Osteocyte (in vitro differentiated cells): ENCODE data around the gene HDGFL3. TPM values are rescaled to one million over a fixed set of nuclear protein-coding genes. Genes with fewer than 3 reads are reported as not detected.
A peak's percentile ranks its signal among the peaks of the same experiment; 100 is the strongest.

Experiments used
- DNase-seq: peaks from one replicate; pipeline ENCODE4 v3.0.0; 2021; ENCODE audit warnings: mixed read lengths; ENCODE audit not compliant: unreplicated experiment; ENCODE audit errors: extremely low spot score
- H3K27ac Mint-ChIP-seq: one replicate; pipeline ENCODE4 v1.8.0; 2021; ENCODE audit warnings: mild to moderate bottlenecking, mixed read lengths; ENCODE audit not compliant: unreplicated experiment
- H3K27me3 Mint-ChIP-seq: one replicate; pipeline ENCODE4 v1.8.0; 2021; ENCODE audit warnings: mixed read lengths; ENCODE audit not compliant: unreplicated experiment
- H3K36me3 Mint-ChIP-seq: one replicate; pipeline ENCODE4 v1.8.0; 2021; ENCODE audit warnings: mixed read lengths; ENCODE audit not compliant: unreplicated experiment
- H3K4me1 Mint-ChIP-seq: one replicate; pipeline ENCODE4 v1.8.0; 2021; ENCODE audit warnings: mixed read lengths; ENCODE audit not compliant: unreplicated experiment
- H3K4me3 Mint-ChIP-seq: one replicate; pipeline ENCODE4 v1.8.0; 2021; ENCODE audit warnings: mild to moderate bottlenecking, moderate library complexity, mixed read lengths; ENCODE audit not compliant: unreplicated experiment
- H3K9me3 Mint-ChIP-seq: one replicate; pipeline ENCODE4 v1.8.0; 2021; ENCODE audit warnings: mixed read lengths; ENCODE audit not compliant: unreplicated experiment
- CTCF ChIP-seq: fragments of 200-600 bp; sonication (generic); IDR thresholded peaks from 2 replicates; pipeline ENCODE4 v1.5.0; 2021; ENCODE audit warnings: antibody characterized with exemption, mild to moderate bottlenecking, moderate library complexity
- total RNA-seq: library from RNA; stranded (reverse); gene quantifications from 2 replicates; pipeline ENCODE4 v1.2.1, GENCODE V29; 2021

The HDGFL3 gene
- total RNA-seq, 1 donor from 2014 or later, result 93.6 TPM

GRCh38 chr15:83105440-83105839, 102.2 kb downstream of the HDGFL3 start:
- H3K27ac Mint-ChIP-seq, result peak overlapping the region; percentile 31
- DNase-seq, result no peak
- H3K4me3 Mint-ChIP-seq, result no peak overlapping the region
- H3K27me3 Mint-ChIP-seq, result peaks cover 22% of the 10 kb centered on the region
- H3K9me3 Mint-ChIP-seq, result no peaks in the 10 kb centered on the region
- no peaks in the 10 kb centered on the region for H3K36me3 Mint-ChIP-seq
- peaks cover 26% of the 10 kb centered on the region for H3K4me1 Mint-ChIP-seq
- TF ChIP-seq CTCF, result no peak

- no peak for TF ChIP-seq CTCF
- no peak overlapping the region for H3K27ac Mint-ChIP-seq
- peaks cover 35% of the 10 kb centered on the region for H3K27me3 Mint-ChIP-seq
- peaks cover 18% of the 10 kb centered on the region for H3K4me1 Mint-ChIP-seq
- no peak overlapping the region for H3K4me3 Mint-ChIP-seq
- DNase-seq, result no peak
- H3K36me3 Mint-ChIP-seq, result no peaks in the 10 kb centered on the region
- H3K9me3 Mint-ChIP-seq, result no peaks in the 10 kb centered on the region
Measured at GRCh38 chr15:83104141-83104540, 103.5 kb downstream of the HDGFL3 start.

GRCh38 chr15:83102346-83102745, 105.3 kb downstream of the HDGFL3 start:
- Mint-ChIP-seq H3K27me3 (peaks cover 53% of the 10 kb centered on the region), H3K4me1 (peaks cover 6% of the 10 kb centered on the region), H3K36me3 (no peaks in the 10 kb centered on the region), H3K4me3 (no peak overlapping the region), H3K27ac (no peak overlapping the region), H3K9me3 (peaks cover 3% of the 10 kb centered on the region)
- DNase-seq, result no peak
- TF ChIP-seq CTCF, result no peak

GRCh38 chr15:83100097-83100646, 107.5 kb downstream of the HDGFL3 start:
- DNase-seq, result peak; percentile 15
- H3K4me1 Mint-ChIP-seq, result no peaks in the 10 kb centered on the region
- H3K4me3 Mint-ChIP-seq, result no peak overlapping the region
- no peak for TF ChIP-seq CTCF
- no peak overlapping the region for H3K27ac Mint-ChIP-seq
- peaks cover 68% of the 10 kb centered on the region for H3K27me3 Mint-ChIP-seq
- H3K9me3 Mint-ChIP-seq, result peaks cover 10% of the 10 kb centered on the region
- no peaks in the 10 kb centered on the region for H3K36me3 Mint-ChIP-seq

DNA sequence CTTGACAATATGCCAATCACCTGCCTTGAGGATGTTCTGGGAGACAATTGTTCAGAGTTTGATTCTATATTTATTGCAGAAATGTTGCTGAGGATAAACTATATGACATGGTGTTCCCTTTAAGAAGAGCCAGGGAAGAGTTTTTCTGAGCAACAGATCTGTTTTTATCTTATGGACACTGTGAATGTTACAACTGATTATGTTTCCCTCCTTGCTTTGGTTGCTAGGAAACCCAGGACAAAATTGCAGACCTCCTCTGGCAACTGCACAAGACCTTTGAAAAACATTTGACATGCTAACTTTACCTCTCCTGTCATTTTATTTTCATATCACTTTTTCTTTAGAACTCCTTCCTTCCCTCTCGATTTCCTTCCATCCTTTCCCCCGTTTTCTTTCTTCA, 108.3 kb downstream of the HDGFL3 start:
- Mint-ChIP-seq H3K36me3 (no peaks in the 10 kb centered on the region), H3K4me1 (no peaks in the 10 kb centered on the region), H3K9me3 (peaks cover 10% of the 10 kb centered on the region), H3K27ac (no peak overlapping the region), H3K27me3 (peaks cover 71% of the 10 kb centered on the region), H3K4me3 (no peak overlapping the region)
- DNase-seq, result peak; percentile 8
- TF ChIP-seq CTCF, result no peak
